Fibroblast of lung (primary cell): ENCODE data around the gene SLC17A4.

ENCODE experiments used
- EZH2 ChIP-seq: IDR thresholded peaks from 2 replicates; pipeline ENCODE4 v1.5.1; 2012; ENCODE audit warnings: low read length, control low read depth, mild to moderate bottlenecking; ENCODE audit errors: missing control alignments
- TF ChIP-seq, protein P1 (sequence below), 2 donors: IDR thresholded peaks in 1 of 2; conservative IDR thresholded peaks in 1 of 2; 1 replicate in 1 of 2; 2 replicates in 1 of 2; pipeline ENCODE4 v1.5.1; 2011 to 2012; ENCODE audit warnings: low read length in 2 of 2, control low read depth in 1 of 2, inconsistent platforms in 1 of 2, low read depth in 1 of 2, mild to moderate bottlenecking in 1 of 2

GRCh38 chr6:25745836-25746235 is 8.7 kb upstream of the SLC17A4 start:
- TF ChIP-seq, protein P1, sequence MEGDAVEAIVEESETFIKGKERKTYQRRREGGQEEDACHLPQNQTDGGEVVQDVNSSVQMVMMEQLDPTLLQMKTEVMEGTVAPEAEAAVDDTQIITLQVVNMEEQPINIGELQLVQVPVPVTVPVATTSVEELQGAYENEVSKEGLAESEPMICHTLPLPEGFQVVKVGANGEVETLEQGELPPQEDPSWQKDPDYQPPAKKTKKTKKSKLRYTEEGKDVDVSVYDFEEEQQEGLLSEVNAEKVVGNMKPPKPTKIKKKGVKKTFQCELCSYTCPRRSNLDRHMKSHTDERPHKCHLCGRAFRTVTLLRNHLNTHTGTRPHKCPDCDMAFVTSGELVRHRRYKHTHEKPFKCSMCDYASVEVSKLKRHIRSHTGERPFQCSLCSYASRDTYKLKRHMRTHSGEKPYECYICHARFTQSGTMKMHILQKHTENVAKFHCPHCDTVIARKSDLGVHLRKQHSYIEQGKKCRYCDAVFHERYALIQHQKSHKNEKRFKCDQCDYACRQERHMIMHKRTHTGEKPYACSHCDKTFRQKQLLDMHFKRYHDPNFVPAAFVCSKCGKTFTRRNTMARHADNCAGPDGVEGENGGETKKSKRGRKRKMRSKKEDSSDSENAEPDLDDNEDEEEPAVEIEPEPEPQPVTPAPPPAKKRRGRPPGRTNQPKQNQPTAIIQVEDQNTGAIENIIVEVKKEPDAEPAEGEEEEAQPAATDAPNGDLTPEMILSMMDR (conservative IDR thresholded peaks at IDR 0.05 in 1 of 2, IDR thresholded peaks at IDR 0.05 in 1 of 2; ENCODE audit: low read depth in 1 of 2, low read length in 2 of 2), result no peak
- TF ChIP-seq EZH2, result no peak
